ENCODE data around the gene PGLYRP4. TPM values are rescaled to one million over a fixed set of nuclear protein-coding genes. Genes with fewer than 3 reads are reported as not detected.

PGLYRP4 gene
- total RNA-seq, 1 donor from 2014 or later, result 14.5 TPM

Other genes starting within 250 kb of the PGLYRP4 start
- 198 TPM for gene SPRR2F, start 235.3 kb downstream of the PGLYRP4 start, total RNA-seq
- 0.68 TPM for gene SPRR2G, start 198.0 kb downstream of the PGLYRP4 start, total RNA-seq
- not detected for gene LELP1, start 145.4 kb downstream of the PGLYRP4 start, total RNA-seq
- not detected for gene PRR9, start 131.3 kb downstream of the PGLYRP4 start, total RNA-seq
- gene LORICRIN, start 89.2 kb downstream of the PGLYRP4 start, total RNA-seq, result not detected
- 31.3 TPM for gene PGLYRP3, start 35.9 kb downstream of the PGLYRP4 start, total RNA-seq
- gene S100A9, start 9.0 kb upstream of the PGLYRP4 start, total RNA-seq, result 34,355 TPM
- gene S100A12, start 26.8 kb upstream of the PGLYRP4 start, total RNA-seq, result 65.2 TPM
- gene S100A8, start 42.2 kb upstream of the PGLYRP4 start, total RNA-seq, result 27,439 TPM
- 24.6 TPM for gene S100A7A, start 67.7 kb upstream of the PGLYRP4 start, total RNA-seq
- gene S100A7, start 111.8 kb upstream of the PGLYRP4 start, total RNA-seq, result 5,647 TPM
- gene S100A6, start 187.2 kb upstream of the PGLYRP4 start, total RNA-seq, result 976 TPM
- not detected for gene S100A5, start 192.1 kb upstream of the PGLYRP4 start, total RNA-seq
- gene S100A4, start 197.0 kb upstream of the PGLYRP4 start, total RNA-seq, result 36.0 TPM
- 9.6 TPM for gene S100A3, start 200.4 kb upstream of the PGLYRP4 start, total RNA-seq
- 4,166 TPM for gene S100A2, start 217.0 kb upstream of the PGLYRP4 start, total RNA-seq

All from esophagus mucosa (tissue), 1 donor.